HEK293 (cell line): ENCODE data around the gene TBC1D19.

Experiments used
- ELK4 ChIP-seq: IDR thresholded peaks from 2 replicates; pipeline ENCODE4 v1.6.1; 2011; ENCODE audit warnings: mild to moderate bottlenecking, low read depth, low read length, borderline replicate concordance
- KLF1 ChIP-seq: fragments of 450-650 bp; formaldehyde crosslinking; IDR thresholded peaks from 2 replicates; pipeline ENCODE4 v1.5.1; 2016; ENCODE audit warnings: missing biosample characterization, missing genetic modification characterization
- KLF10 ChIP-seq: fragments of 450-650 bp; IDR thresholded peaks from 2 replicates; pipeline ENCODE4 v1.5.1; 2018; ENCODE audit warnings: missing biosample characterization, mild to moderate bottlenecking, missing genetic modification characterization
- KLF8 ChIP-seq: fragments of 450-650 bp; formaldehyde crosslinking; IDR thresholded peaks from 2 replicates; pipeline ENCODE4 v1.5.1; 2016; ENCODE audit warnings: missing biosample characterization, missing genetic modification characterization
- KLF9 ChIP-seq: fragments of 450-650 bp; formaldehyde crosslinking; IDR thresholded peaks from 2 replicates; pipeline ENCODE4 v1.5.1; 2016; ENCODE audit warnings: missing biosample characterization, missing genetic modification characterization, low read depth
- PRDM4 ChIP-seq: fragments of 450-650 bp; formaldehyde crosslinking; IDR thresholded peaks from 2 replicates; pipeline ENCODE4 v1.5.1; 2017; ENCODE audit warnings: missing biosample characterization, missing genetic modification characterization
- REST ChIP-seq: fragments of 450-650 bp; formaldehyde crosslinking; IDR thresholded peaks from 2 replicates; pipeline ENCODE4 v1.5.1; 2016; ENCODE audit warnings: missing biosample characterization, missing genetic modification characterization
- SP2 ChIP-seq: fragments of 450-650 bp; formaldehyde crosslinking; IDR thresholded peaks from 2 replicates; pipeline ENCODE4 v1.5.1; 2016; ENCODE audit warnings: missing biosample characterization, missing genetic modification characterization
- WT1 ChIP-seq: fragments of 450-650 bp; formaldehyde crosslinking; IDR thresholded peaks from 2 replicates; pipeline ENCODE4 v1.5.1; 2016; ENCODE audit warnings: missing biosample characterization, missing genetic modification characterization
- YY1 ChIP-seq: fragments of 450-650 bp; formaldehyde crosslinking; IDR thresholded peaks from 2 replicates; pipeline ENCODE4 v1.5.1; 2018; ENCODE audit warnings: missing biosample characterization, missing genetic modification characterization
- ZBTB11 ChIP-seq: fragments of 450-650 bp; formaldehyde crosslinking; conservative IDR thresholded peaks from 2 replicates; pipeline ENCODE4 v1.5.1; 2016; ENCODE audit warnings: low read depth, missing biosample characterization, missing genetic modification characterization
- ZFHX2 ChIP-seq: fragments of 450-650 bp; formaldehyde crosslinking; conservative IDR thresholded peaks from 2 replicates; pipeline ENCODE4 v1.5.1; 2016; ENCODE audit warnings: missing biosample characterization, missing genetic modification characterization
- ZNF148 ChIP-seq: fragments of 450-650 bp; formaldehyde crosslinking; IDR thresholded peaks from 2 replicates; pipeline ENCODE4 v1.5.0; 2017; ENCODE audit warnings: missing biosample characterization, missing genetic modification characterization, borderline replicate concordance
- ZNF169 ChIP-seq: fragments of 450-650 bp; formaldehyde crosslinking; IDR thresholded peaks from 2 replicates; pipeline ENCODE4 v1.5.1; 2016; ENCODE audit warnings: missing biosample characterization, missing genetic modification characterization
- ZNF24 ChIP-seq: fragments of 450-650 bp; formaldehyde crosslinking; IDR thresholded peaks from 2 replicates; pipeline ENCODE4 v1.5.1; 2016; ENCODE audit warnings: missing biosample characterization, missing genetic modification characterization
- ZNF404 ChIP-seq: fragments of 450-650 bp; formaldehyde crosslinking; IDR thresholded peaks from 2 replicates; pipeline ENCODE4 v1.5.1; 2017; ENCODE audit warnings: missing biosample characterization, missing genetic modification characterization
- ZNF473 ChIP-seq: fragments of 450-650 bp; formaldehyde crosslinking; IDR thresholded peaks from 2 replicates; pipeline ENCODE4 v1.5.1; 2017; ENCODE audit warnings: missing biosample characterization, missing genetic modification characterization
- ZNF561 ChIP-seq: fragments of 450-650 bp; IDR thresholded peaks from 2 replicates; pipeline ENCODE4 v1.5.1; 2018; ENCODE audit warnings: missing biosample characterization, missing genetic modification characterization, borderline replicate concordance
- ZNF600 ChIP-seq: fragments of 450-650 bp; formaldehyde crosslinking; IDR thresholded peaks from 2 replicates; pipeline ENCODE4 v1.5.1; 2016; ENCODE audit warnings: missing biosample characterization, missing genetic modification characterization
- ZNF610 ChIP-seq: fragments of 450-650 bp; formaldehyde crosslinking; IDR thresholded peaks from 2 replicates; pipeline ENCODE4 v1.5.1; 2016; ENCODE audit warnings: missing biosample characterization, missing genetic modification characterization, borderline replicate concordance
- ZNF626 ChIP-seq: fragments of 450-650 bp; sonication (Bioruptor Pico); formaldehyde crosslinking; IDR thresholded peaks from 2 replicates; pipeline ENCODE4 v1.5.1; 2018; ENCODE audit warnings: missing biosample characterization, missing genetic modification characterization, inconsistent platforms
- ZNF704 ChIP-seq: fragments of 450-650 bp; formaldehyde crosslinking; IDR thresholded peaks from 2 replicates; pipeline ENCODE4 v1.5.1; 2016; ENCODE audit warnings: missing biosample characterization, missing genetic modification characterization
- ZNF76 ChIP-seq: fragments of 450-650 bp; formaldehyde crosslinking; IDR thresholded peaks from 2 replicates; pipeline ENCODE4; 2016; ENCODE audit warnings: low read depth, missing biosample characterization, missing genetic modification characterization, borderline replicate concordance
- ZXDB ChIP-seq: fragments of 450-650 bp; formaldehyde crosslinking; IDR thresholded peaks from 2 replicates; pipeline ENCODE4 v1.5.1; 2016; ENCODE audit warnings: missing biosample characterization, missing genetic modification characterization

Gene TBC1D19

GRCh38 chr4:26583865-26584652, at the start of gene TBC1D19 (continued):
- TF ChIP-seq ZNF76 (tag by site-specific recombination) (peak; percentile 75), ZNF704 (no peak), ZFHX2 (tag by site-specific recombination) (peak; percentile 14; the same call in 1 of the 2 replicates), ZNF610 (tag by site-specific recombination) (0 out of 2 replicates have a peak, but pooled peaks have one; percentile 53), ZNF626 (peak; percentile 56; the same call in 1 of the 2 replicates), ZNF24 (tag by site-specific recombination) (peak; percentile 83; the same call in 1 of the 2 replicates), ZXDB (tag by site-specific recombination) (peak; percentile 92), ZNF561 (peak; percentile 88; the same call in 1 of the 2 replicates), REST (tag by site-specific recombination) (peak; percentile 26; the same call in 1 of the 2 replicates), ZNF600 (peak; percentile 79; the same call in 1 of the 2 replicates), KLF9 (tag by site-specific recombination) (peak; percentile 44; the same call in 1 of the 2 replicates), ZNF148 (tag by site-specific recombination) (0 out of 2 replicates have a peak, but pooled peaks have one; percentile 53), KLF10 (tag by site-specific recombination) (peak; percentile 53; the same call in 1 of the 2 replicates), SP2 (tag by site-specific recombination) (peak; percentile 64), KLF8 (tag by site-specific recombination) (peak; percentile 96), ZNF169 (tag by site-specific recombination) (no peak), WT1 (peak; percentile 16; the same call in 1 of the 2 replicates), ELK4 (no peak), PRDM4 (tag by site-specific recombination) (no peak), ZNF404 (tag by site-specific recombination) (no peak), ZNF473 (no peak), KLF1 (tag by site-specific recombination) (peak; percentile 69), ZBTB11 (tag by site-specific recombination) (peak; percentile 99), YY1 (tag by site-specific recombination) (peak; percentile 74; the same call in 1 of the 2 replicates)
